HG02970 (cell line): ENCODE results near the gene SH3BP2.

Experiments used
- ATAC-seq: cut with Tn5 transposase; IDR thresholded peaks from one replicate; pipeline ENCODE4 v1.9.1; 2021; ENCODE audit warnings: mild to moderate bottlenecking, moderate library complexity, moderate number of reproducible peaks; ENCODE audit not compliant: unreplicated experiment, low FRiP score

The SH3BP2 gene

GRCh38 chr4:2847302-2847871, 54.5 kb downstream of the SH3BP2 start:
- no peak for ATAC-seq

GRCh38 chr4:2848449-2848848, 55.6 kb downstream of the SH3BP2 start:
- ATAC-seq, result no peak

- ATAC-seq, result no peak
Observed at GRCh38 chr4:2849267-2850152, 56.6 kb downstream of the SH3BP2 start.

GRCh38 chr4:2850966-2851798, 58.3 kb downstream of the SH3BP2 start:
- ATAC-seq, result no peak

- ATAC-seq, result no peak
Observed at GRCh38 chr4:2852481-2852921, 59.6 kb downstream of the SH3BP2 start.

- no peak for ATAC-seq
Observed at GRCh38 chr4:2855584-2855983, 62.7 kb downstream of the SH3BP2 start.

- ATAC-seq, result no peak
Observed at GRCh38 chr4:2856266-2856665, 63.4 kb downstream of the SH3BP2 start.

GRCh38 chr4:2857349-2857927, 64.6 kb downstream of the SH3BP2 start:
- no peak for ATAC-seq

GRCh38 chr4:2858451-2859217, 65.7 kb downstream of the SH3BP2 start:
- no peak for ATAC-seq

- no peak for ATAC-seq
Observed at GRCh38 chr4:2859514-2859913, 66.6 kb downstream of the SH3BP2 start.

GRCh38 chr4:2860391-2861348, 67.8 kb downstream of the SH3BP2 start:
- ATAC-seq, result no peak

GRCh38 chr4:2861631-2862436, 68.9 kb downstream of the SH3BP2 start:
- no peak for ATAC-seq

GRCh38 chr4:2862528-2862927, 69.6 kb downstream of the SH3BP2 start:
- ATAC-seq, result no peak

GRCh38 chr4:2863649-2864048, 70.8 kb downstream of the SH3BP2 start:
- no peak for ATAC-seq

GRCh38 chr4:2865196-2865780, 72.4 kb downstream of the SH3BP2 start:
- ATAC-seq, result no peak

- no peak for ATAC-seq
Observed at GRCh38 chr4:2866160-2866861, 73.4 kb downstream of the SH3BP2 start.

GRCh38 chr4:2866891-2867290, 74.0 kb downstream of the SH3BP2 start:
- no peak for ATAC-seq
